GM19468 (cell line): ENCODE measurements around the gene ASIC1.

Experiments
- ATAC-seq: cut with Tn5 transposase; IDR thresholded peaks from one replicate; pipeline ENCODE4 v1.9.1; 2021; ENCODE audit warnings: mild to moderate bottlenecking, moderate library complexity, moderate number of reproducible peaks; ENCODE audit not compliant: unreplicated experiment; ENCODE audit errors: extremely low read depth

Gene ASIC1

DNA sequence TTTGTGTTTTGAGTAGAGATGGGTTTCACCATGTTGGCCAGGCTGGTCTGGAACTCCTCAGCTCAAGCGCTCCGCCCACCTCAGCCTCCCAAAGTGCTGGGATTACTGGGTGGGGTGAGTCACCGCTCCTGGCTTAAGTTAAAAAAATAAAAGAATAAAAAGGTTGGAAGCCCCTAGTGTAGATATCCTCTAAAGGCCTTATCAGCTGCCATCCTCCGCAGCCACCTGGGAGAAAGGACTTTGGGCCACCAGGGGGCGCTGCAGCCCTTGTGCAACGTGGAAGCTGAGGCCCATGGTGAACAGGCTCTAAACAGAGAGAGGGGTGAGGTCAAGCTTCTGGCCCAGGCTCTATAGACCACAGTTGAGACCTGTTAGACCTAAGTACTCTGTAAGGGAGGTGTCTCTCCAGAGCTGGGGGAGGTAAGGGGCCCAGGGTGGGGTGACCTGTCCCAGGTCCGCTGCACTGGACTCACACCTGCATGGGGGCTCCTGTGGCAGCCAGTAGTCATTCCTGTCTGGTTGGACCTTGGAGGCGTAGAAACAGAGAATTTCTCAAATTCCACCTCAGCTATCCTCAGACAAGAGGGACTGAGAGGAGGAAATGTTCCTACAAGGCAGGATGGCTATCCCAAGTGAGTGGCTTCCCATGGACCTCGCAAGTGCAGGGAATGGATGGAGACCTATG is 18.1 kb upstream of the ASIC1 start:
- ATAC-seq: no peak

DNA sequence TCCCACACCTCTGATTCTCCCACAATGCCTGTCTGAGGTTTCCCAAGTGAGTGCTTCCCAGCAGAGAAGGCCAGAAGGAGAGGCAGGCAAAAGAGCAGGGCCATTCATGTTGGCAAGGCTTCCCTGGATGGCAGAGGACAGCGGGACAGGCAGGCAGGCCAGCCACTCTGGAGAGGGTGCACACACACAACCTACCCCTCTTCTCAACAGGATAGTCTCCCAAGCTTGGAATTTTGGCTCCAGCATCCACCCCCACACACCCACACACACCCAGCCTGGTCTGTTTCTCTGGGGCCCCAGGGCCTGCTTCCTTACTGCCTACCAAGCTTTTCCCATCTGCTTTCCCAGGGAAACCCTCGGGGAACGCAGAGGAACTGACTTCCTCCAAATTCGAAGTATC is 16.7 kb upstream of the ASIC1 start:
- no peak for ATAC-seq

DNA sequence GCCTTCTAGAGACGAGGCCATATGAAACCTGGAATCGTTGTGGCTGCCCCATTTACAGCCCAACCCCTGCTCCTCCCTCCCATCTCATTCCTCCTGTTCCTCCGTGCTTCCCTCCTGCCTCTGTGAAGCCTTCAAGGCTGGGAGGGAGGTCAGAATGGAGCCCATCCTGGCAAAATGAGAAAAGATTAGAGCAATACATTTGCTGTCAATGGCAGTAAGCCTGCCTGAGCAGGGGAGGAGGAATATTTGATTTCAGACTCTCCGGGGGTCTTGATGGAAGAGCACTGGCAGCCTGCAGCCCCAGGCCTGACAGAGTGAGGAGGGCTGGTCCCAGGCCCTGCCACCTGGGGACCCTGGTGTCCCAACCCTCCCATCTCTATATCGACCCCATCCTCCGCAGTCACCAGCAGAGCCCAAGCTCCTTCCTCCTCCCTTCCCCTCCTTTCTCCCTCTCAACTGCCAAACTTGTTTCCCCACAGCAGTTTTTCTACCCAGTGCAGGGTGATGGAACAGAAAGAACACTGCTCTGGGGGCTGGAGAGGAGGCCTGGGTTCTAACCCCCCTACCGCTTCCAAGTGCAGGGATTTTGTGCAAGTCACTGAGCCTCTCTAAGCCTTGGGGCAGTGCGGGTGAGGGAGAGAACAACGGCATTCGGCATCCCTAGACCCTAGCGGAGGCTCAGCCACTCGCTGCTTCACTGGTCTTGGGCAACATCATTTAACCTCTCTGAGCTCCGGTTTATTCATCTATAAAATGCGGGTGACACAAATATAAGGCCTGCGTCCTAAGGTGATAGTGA is 16.1 kb upstream of the ASIC1 start:
- ATAC-seq: no peak

DNA sequence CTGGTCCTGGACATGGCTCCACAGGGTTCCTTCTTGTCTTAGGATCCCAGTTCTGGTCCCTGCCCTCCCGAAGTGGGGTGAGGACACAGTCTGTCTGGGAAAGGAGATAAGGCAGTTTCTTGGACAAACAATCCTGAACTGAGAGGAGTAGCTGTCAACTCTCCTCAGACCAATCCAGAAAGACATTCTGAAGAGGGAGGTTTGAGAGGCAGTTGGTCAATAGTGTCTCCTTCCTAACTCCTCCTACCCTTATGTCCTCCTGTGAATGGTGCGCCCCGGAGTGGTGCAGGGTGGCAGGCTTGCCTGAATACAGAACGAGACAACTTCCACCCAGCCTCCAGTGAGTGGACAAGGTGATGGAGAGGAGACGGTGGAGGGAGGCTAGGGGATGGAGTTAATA is 15.4 kb upstream of the ASIC1 start:
- no peak for ATAC-seq

DNA sequence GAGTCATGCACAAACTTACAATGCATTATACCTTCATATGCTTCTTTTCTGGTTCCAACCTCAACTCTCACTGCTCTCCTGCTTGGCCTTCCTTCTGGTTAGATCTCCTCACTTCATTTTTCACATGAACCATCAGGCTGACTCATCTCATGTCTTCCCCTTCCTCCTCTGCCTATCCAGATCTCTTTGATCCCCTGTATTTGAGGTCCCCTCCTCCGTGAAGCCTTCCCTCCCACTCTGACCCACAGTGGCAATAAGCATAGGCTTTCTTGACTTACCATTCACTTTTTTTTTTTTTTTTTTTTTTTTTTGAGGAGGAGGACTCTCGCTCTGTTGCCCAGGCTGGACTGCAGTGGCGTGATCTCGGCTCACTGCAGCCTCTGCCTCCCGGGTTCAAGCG is 14.7 kb upstream of the ASIC1 start:
- no peak for ATAC-seq

DNA sequence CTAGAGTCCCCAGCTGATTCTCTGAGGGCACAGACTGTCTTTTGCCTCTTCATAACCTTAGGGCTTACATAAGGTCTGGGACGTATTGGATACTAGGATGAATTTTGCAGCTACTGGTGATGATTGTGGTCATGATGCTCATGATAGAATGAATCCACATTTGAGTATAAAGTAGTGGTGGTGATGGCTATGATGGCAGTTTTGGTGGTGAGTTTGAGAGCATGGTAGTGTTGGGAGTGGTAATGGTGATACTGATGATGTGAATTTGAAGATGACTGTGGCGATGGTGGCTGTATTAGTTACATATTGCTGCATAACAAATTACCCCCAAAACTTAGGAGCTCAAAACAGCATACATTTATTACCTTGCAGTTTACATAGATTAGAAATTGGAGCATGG is 14.1 kb upstream of the ASIC1 start:
- ATAC-seq: no peak

DNA sequence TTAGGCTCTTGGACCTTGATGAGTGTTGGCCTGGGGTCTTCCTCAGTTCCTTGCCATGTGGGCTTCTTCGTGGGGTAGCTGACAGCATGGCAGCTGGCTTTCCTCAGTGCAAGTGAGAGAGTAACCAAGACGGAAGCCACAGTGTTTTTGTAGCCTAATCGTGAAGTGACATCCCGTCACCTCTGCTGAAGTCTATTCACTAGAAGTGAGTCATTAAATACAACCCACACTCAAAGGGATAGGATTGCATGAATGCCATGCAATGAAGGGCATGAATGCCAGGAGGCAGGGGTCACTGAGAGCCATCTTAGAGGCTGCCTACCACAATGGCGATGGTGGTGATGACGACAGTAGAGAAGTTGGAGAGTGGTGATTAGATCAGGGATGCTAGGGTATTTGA is 13.5 kb upstream of the ASIC1 start:
- ATAC-seq: no peak

DNA sequence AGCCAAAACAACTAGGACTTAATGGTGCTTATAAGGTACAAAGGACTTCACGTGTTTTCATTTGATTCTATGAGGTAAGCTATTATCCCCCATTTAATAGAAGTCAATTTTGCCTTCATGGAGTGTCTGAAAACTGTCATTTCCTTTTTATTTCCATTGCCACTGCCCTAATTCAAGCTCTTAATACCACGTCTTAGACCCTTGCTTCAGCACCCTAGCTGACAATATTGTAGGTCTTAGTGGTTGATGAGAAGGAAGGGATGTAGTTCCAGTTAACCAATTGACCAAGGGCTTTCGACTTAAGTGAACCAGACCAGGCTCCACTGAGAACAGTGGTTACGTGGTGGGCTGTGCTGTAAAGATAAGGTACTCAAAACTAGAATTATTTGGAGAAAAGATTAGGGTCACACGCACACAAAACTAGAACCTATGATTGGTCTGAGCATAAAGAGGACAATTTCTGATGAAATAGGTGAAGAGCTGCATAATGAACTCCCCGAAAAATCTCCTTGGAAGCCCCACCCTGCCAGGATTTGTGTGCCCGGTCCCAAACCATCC is 9.6 kb upstream of the ASIC1 start:
- ATAC-seq: no peak

DNA sequence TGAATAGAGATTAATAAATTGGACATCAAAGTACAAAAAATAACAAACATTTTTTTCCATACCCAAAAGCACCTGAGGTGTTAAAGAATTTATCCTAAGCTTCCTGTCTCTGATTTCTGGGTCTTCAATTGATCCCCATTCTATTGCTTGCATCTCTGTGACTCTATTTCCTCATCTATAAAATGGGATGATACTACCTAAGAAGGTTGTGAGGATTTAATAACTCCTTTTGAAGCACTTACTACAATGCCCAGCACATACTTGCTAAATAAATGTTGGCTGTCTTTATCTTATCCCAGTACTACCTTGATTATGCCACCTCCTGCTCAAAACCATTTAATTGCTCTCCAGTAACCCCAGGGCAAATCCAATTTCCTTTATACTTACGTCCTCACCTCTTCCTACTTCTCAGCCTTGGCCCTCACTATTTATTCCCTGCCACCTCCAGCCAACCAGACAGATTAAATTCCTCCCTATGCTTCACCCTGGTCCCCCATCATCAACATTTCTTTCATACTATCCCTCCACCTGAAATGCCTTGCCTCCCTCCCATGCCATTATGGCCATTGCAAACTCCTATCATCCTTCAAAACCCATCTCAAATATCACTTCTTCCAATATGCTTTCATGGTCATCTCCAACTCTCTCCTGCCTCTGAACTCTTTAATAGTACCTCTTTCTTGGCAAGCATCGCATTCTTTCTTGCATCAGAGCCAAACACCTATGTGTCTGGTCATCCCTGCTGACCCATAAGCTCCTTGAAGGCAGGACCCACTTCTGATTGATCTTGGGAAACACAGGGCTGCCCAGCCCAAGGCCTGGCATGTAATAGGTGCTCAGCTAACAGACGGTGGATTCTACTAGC is 7.9 kb upstream of the ASIC1 start:
- ATAC-seq: no peak

DNA sequence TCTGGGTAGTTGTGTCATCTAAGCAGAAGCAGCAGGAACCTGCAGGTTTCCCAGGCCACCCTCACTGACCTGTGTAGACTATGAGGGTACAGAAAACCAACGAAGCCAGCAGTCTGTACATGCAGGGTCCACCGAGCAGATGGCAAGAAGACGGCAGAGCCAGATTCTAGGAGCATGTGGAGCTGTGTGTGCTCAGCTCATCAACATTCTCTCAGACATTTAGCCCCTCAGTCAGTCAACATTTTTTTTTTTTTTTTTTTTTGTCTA is 7.3 kb upstream of the ASIC1 start:
- no peak for ATAC-seq

DNA sequence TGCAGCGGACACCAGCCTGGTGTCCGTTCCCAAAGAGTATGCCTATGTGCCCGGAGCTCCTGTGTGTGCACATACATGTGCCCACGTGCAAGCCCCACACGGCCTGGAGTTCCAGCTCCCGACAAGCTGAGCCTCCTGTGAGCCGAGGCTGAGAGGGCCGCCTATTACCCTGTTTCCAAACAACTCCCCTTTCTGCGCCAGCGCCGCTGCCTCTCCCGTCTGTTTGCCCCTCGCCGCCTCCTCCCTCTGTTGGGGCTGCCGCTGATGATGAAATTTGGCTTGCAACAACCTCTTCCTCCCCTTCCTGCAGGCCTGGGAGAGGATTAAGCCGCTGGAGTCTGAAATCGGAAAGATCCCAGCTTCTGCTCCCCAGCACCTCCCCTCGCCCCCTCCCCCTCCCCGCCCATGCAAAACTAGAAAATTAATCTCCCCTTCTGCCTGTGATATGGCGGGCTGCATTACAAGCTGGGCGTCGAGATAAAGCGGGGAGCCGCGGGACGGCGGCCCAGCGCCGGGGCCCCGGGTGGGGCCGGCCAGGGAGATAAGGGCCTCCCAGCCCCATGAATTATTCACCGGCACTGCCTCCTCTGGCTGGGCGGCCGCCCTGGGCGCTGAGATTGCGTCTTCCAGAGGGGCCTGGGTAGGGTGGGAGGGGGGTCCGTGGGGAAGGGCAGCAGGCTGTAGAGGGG is 6.8 kb upstream of the ASIC1 start:
- ATAC-seq: no peak

DNA sequence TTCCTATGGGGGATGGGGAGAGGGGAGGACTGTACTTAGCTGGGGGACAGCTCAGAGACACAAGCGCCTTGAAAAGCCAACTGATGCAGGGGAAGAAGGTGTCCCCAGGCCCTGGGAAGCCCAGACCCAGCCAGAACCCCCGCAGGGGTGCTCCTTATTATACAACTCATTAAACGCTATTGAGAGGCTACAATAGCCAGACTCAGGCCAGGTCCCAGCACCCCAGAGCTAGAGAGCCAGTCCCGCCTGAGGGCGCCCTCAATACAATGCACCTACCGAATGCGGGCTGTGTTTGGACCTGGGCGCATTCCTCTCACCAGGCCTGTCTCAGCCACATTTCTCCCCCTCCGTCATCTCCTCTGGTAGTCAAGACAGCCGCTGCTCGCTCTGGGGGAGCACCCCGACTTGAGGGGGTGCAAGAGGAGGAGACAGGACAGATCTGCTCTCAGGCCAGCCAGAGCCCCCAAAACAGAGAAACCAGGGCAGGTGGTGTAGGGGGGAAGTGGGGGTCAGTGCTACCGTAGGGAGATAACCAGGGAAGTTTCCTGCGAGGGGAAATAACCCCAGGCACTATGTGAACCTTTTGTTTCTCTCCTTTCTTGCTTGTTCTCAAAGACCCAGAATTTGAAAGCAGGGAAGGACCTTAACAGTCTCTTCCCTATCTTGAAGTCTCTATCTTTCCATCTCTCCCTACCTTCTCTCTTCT is 6.1 kb upstream of the ASIC1 start:
- ATAC-seq: no peak

DNA sequence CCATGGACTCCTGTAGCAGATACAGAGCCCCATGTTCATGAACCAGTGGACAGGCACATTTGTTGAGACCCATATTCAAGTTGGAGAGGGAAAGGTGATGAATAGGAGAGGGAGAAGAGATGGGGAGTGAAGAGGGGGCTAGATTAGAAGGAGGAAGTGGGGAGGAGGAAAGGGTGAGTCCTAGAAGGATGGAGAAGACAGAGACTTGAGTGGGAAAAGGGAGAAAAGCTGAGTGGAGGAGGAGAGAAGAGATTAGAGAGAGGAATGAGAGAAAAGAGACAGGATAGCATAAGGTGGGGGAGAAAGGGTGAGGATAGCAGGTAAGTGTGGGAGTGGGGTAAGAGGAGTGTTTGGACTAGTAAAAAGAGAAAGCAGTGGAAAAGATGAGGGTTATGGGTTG is 4.9 kb upstream of the ASIC1 start:
- ATAC-seq: no peak

DNA sequence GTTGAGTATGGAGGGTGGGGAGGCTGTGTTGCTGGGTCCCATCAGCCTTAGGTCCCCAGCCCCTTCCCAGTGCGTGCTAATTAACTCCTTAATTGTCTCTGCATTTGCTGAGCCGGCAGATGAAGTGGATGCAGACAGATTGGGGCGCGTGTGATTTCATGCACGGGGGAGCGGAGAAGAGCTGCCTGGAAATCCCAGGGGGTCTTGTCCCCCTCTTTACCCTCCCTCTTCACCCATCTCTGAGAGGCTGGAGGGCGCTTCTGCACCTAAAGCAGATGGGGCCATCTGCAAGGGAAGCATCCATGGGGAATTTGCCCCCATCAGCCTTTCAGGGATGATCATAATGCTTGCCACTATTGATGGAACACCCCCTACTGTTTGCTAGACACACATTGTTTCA is 4.4 kb upstream of the ASIC1 start:
- ATAC-seq: no peak

DNA sequence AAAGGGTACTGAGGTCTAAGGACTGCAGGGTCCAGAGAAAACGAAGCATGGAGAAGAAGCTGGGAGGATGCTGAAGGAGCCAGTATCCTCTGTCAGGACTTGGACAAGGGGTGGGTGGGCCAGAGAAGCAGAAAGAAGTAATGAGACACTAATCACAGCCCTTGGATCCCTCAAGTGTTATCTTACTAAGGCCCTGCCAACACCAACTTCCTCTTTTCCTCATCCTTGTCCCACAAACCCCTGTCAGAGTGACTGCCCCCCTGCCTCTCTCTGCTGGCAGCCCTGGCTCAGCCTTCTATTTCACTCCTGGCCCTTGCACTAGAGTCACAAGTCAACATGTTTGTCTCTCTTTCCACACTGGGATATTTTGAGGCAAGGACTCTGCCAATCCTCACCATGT is 3.8 kb upstream of the ASIC1 start:
- no peak for ATAC-seq

DNA sequence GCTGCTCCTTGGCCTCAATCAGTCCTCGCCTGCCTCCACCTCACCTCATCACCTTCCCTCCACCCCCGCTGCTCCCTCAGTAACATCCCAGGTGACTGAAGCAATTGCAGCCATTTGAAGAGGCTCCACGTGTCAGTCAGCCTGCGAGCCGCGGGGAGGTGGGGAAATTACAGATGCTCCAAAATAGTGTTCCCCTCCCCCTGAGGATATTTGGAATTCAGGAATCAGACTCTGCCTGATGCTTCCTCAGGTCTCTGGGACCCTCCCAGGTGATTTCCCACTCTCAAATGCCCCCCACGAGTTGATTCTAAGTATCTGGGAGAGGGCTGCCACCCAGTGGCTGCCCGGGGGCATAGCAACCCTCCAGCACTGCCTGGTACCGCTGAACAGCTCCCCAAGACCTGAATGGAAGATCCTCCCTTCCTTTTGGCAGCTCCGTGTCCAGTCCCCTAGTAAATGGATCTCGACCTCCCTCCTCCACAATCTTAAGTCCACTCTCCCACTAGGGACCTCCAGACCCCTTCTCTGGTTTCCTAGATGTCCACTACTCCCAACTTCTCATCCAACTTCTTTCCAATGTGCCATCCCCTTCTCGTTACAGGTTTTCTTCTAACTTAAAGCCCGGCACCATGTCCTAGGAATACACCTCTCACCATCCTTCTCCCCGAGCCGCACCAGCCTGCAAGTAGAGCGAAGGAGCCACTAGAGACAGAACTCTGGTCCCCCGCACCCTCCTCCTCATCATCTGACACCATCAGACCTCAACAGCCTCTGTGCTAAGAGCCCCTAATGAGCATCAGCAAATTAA is 1.4 kb upstream of the ASIC1 start:
- ATAC-seq: no peak

DNA sequence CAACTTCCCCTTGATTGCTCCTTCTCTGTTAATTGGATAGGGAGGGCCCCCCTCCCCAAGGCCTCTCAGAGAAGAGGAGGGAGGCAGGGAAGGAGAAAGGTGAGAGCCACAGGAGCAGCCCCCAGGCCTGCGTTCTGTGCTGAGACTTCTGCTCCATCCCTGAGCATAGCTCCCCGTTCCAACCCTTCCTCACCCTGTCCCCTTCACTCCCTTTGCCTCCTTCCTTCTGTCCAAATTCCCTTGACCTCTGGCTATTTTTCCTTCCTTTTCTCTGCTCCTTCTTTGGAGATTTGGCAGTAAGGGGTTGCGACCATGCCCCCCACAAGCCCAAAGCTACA is 788 bp upstream of the ASIC1 start:
- no peak for ATAC-seq

DNA sequence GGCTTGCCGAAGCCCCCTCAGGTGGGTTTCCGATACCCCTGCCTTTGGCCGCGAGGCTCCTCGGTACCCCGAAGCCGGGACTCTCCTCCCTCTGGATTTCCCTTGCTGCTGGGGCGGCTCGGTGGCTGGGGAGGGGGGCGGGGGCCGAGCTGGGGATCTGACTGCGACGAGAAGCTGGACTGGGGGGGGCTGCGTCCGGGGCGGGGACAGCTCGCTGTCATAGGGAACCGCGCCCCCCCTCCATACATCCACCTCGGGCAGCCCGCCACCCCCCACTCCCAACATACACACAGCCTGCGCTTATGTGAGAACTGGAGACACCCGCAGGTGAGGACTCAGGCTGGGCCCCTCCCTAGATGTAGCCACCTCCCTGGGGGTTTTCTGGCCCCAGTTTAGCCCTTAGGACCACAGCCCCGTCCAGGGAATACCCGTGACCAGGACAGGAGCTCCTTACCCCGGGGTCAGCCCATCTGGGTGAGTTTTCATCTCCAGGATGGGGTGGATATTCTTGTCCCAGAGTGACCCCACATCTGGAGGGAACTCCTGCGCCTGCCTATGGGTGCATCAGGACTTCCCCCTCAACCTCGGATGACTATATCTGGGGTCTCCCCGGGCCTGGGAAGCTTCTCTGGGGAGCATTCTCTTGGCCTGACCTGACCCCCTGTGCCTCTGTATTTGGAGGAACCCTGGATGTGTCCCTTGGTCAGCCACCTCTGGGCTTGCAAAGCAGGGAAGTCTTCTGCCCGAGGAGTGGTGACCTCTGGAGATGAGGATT is 687 bp downstream of the ASIC1 start:
- no peak for ATAC-seq
